Fibroblast of lung (primary cell): Measurements from ENCODE around the gene PIGZ.

ENCODE experiments used
- CTCF ChIP-seq, 2 donors: IDR thresholded peaks in 1 of 2; conservative IDR thresholded peaks in 1 of 2; 1 replicate in 1 of 2; 2 replicates in 1 of 2; pipeline ENCODE4 v1.5.1; 2011 to 2012; ENCODE audit warnings: low read length in 2 of 2, control low read depth in 1 of 2, inconsistent platforms in 1 of 2, low read depth in 1 of 2, mild to moderate bottlenecking in 1 of 2
- EZH2 ChIP-seq: IDR thresholded peaks from 2 replicates; pipeline ENCODE4 v1.5.1; 2012; ENCODE audit warnings: low read length, control low read depth, mild to moderate bottlenecking; ENCODE audit errors: missing control alignments

GRCh38 chr3:196931828-196932587 lies 36.6 kb downstream of the PIGZ start:
- TF ChIP-seq EZH2, result no peak
- TF ChIP-seq CTCF (conservative IDR thresholded peaks at IDR 0.05 in 1 of 2, IDR thresholded peaks at IDR 0.05 in 1 of 2; ENCODE audit: low read depth in 1 of 2, low read length in 2 of 2), result no peak
